ENCODE measurements around the gene PPP2R5D.
"Not testable (repeated sequence)": the region's sequence is repeated elsewhere in the genome, so short reads cannot be mapped to it uniquely, and the experiment has no call there.

Gene PPP2R5D

GRCh38 chr6:42939810-42940167 is 44.6 kb upstream of the PPP2R5D start:
- in situ Hi-C loops (cut with MboI; ENCODE audit: low pct_unique_long_range_greater_than_20kb, low sequenced_read_pairs, unreplicated experiment) = no loop called here
- TF ChIP-seq CTCF (IDR thresholded peaks at IDR 0.05; ENCODE audit: extremely low read depth, insufficient read depth, missing control alignments) = no peak
- no peak for DNase-seq (ENCODE audit: low spot score)

GRCh38 chr6:42940493-42941045 is 43.8 kb upstream of the PPP2R5D start:
- in situ Hi-C loops (cut with MboI; ENCODE audit: low pct_unique_long_range_greater_than_20kb, low sequenced_read_pairs, unreplicated experiment) = no loop called here
- no peak for DNase-seq (ENCODE audit: low spot score)
- TF ChIP-seq CTCF (IDR thresholded peaks at IDR 0.05; ENCODE audit: extremely low read depth, insufficient read depth, missing control alignments) = no peak

GRCh38 chr6:42941356-42941755 is 43.0 kb upstream of the PPP2R5D start:
- DNase-seq (ENCODE audit: low spot score); in situ Hi-C loops (cut with MboI; ENCODE audit: low pct_unique_long_range_greater_than_20kb, low sequenced_read_pairs, unreplicated experiment): not testable (repeated sequence)

GRCh38 chr6:42942444-42942843 is 41.9 kb upstream of the PPP2R5D start:
- in situ Hi-C loops (cut with MboI; ENCODE audit: low pct_unique_long_range_greater_than_20kb, low sequenced_read_pairs, unreplicated experiment) = no loop called here
- no peak for DNase-seq (ENCODE audit: low spot score)
- TF ChIP-seq CTCF (IDR thresholded peaks at IDR 0.05; ENCODE audit: extremely low read depth, insufficient read depth, missing control alignments) = no peak

GRCh38 chr6:42947950-42948349 is 36.4 kb upstream of the PPP2R5D start:
- in situ Hi-C loops (cut with MboI; ENCODE audit: low pct_unique_long_range_greater_than_20kb, low sequenced_read_pairs, unreplicated experiment) = no loop called here
- TF ChIP-seq CTCF (IDR thresholded peaks at IDR 0.05; ENCODE audit: extremely low read depth, insufficient read depth, missing control alignments) = no peak
- no peak for DNase-seq (ENCODE audit: low spot score)

GRCh38 chr6:42952389-42952788 is 32.0 kb upstream of the PPP2R5D start:
- no peak for TF ChIP-seq CTCF (IDR thresholded peaks at IDR 0.05; ENCODE audit: extremely low read depth, insufficient read depth, missing control alignments)
- no peak for DNase-seq (ENCODE audit: low spot score)
- in situ Hi-C loops (cut with MboI; ENCODE audit: low pct_unique_long_range_greater_than_20kb, low sequenced_read_pairs, unreplicated experiment) = no loop called here

- DNase-seq (ENCODE audit: low spot score); in situ Hi-C loops (cut with MboI; ENCODE audit: low pct_unique_long_range_greater_than_20kb, low sequenced_read_pairs, unreplicated experiment): not testable (repeated sequence)
Observed at GRCh38 chr6:42954405-42954804, 30.0 kb upstream of the PPP2R5D start.

- TF ChIP-seq CTCF (IDR thresholded peaks at IDR 0.05; ENCODE audit: extremely low read depth, insufficient read depth, missing control alignments) = no peak
- in situ Hi-C loops (cut with MboI; ENCODE audit: low pct_unique_long_range_greater_than_20kb, low sequenced_read_pairs, unreplicated experiment) = no loop called here
- DNase-seq (ENCODE audit: low spot score) = no peak
Observed at GRCh38 chr6:42958125-42958524, 26.2 kb upstream of the PPP2R5D start.

Measured in GM13977 (cell line).